ENCODE measurements around the gene USP10.
"Not testable (repeated sequence)": the region's sequence is repeated elsewhere in the genome, so short reads cannot be mapped to it uniquely, and the experiment has no call there.

Gene USP10

GRCh38 chr16:84673561-84673960 is 26.2 kb upstream of the USP10 start:
- DNase-seq = no peak

- no peak for DNase-seq
These were observed 24.4 kb upstream of the USP10 start for GRCh38 chr16:84675423-84675822.

- no peak for DNase-seq
These were observed 23.9 kb upstream of the USP10 start for GRCh38 chr16:84675884-84676283.

GRCh38 chr16:84677017-84677803 is 22.6 kb upstream of the USP10 start:
- DNase-seq = no peak

GRCh38 chr16:84677849-84678248 is 22.0 kb upstream of the USP10 start:
- DNase-seq = no peak

- DNase-seq = no peak
These were observed 21.3 kb upstream of the USP10 start for GRCh38 chr16:84678541-84678940.

GRCh38 chr16:84680165-84680842 is 19.5 kb upstream of the USP10 start:
- no peak for DNase-seq

- no peak for DNase-seq
These were observed 18.8 kb upstream of the USP10 start for GRCh38 chr16:84680843-84681629.

GRCh38 chr16:84683691-84684591 is 15.9 kb upstream of the USP10 start:
- DNase-seq = no peak

- no peak for DNase-seq
These were observed 15.2 kb upstream of the USP10 start for GRCh38 chr16:84684592-84684965.

- DNase-seq = no peak
These were observed 14.6 kb upstream of the USP10 start for GRCh38 chr16:84685210-84685609.

- no peak for DNase-seq
These were observed 13.0 kb upstream of the USP10 start for GRCh38 chr16:84686707-84687298.

- DNase-seq = no peak
These were observed 12.1 kb upstream of the USP10 start for GRCh38 chr16:84687715-84688114.

GRCh38 chr16:84688163-84688562 is 11.6 kb upstream of the USP10 start:
- not testable (repeated sequence) for DNase-seq

- DNase-seq = no peak
These were observed 10.7 kb upstream of the USP10 start for GRCh38 chr16:84689111-84689510.

- DNase-seq = no peak
These were observed 9.5 kb upstream of the USP10 start for GRCh38 chr16:84690088-84690819.

- DNase-seq = no peak
These were observed 7.2 kb upstream of the USP10 start for GRCh38 chr16:84692451-84693214.

- not testable (repeated sequence) for DNase-seq
These were observed 5.9 kb upstream of the USP10 start for GRCh38 chr16:84693869-84694268.

- no peak for DNase-seq
These were observed 4.8 kb upstream of the USP10 start for GRCh38 chr16:84694980-84695379.

GRCh38 chr16:84699147-84699711 is 571 bp upstream of the USP10 start:
- peak; percentile 2 to 19 for DNase-seq
